IMR-90 (cell line): ENCODE results near the gene CDHR2. TPM values are rescaled to one million over a fixed set of nuclear protein-coding genes. Genes with fewer than 3 reads are reported as not detected.

Source experiments
- ATAC-seq: fragments of 200-7000 bp; cut with Tn5 transposase; 2 replicates; pipeline ENCODE4 v1.9.1; 2020; ENCODE audit warnings: low read depth, mild to moderate bottlenecking, moderate library complexity
- BruUV-seq: library from RNA; stranded (reverse); fragments of 400-500 nt; replicated peaks from 2 replicates; lab custom pipeline; 2021; lab: Mats Ljungman, UMichigan
- CTCF ChIA-PET: fragments of 300-600 bp; formaldehyde crosslinking; extraction: SDS; loops from one replicate; lab custom pipeline; 2021; ENCODE audit warnings: antibody characterized with exemption; lab: Yijun Ruan, JAX
- POLR2A ChIA-PET: fragments of 300-600 bp; sonication (Branson Sonifier 250); formaldehyde crosslinking; loops from one replicate; lab custom pipeline; 2022; ENCODE audit warnings: antibody characterized with exemption; ENCODE audit not compliant: unreplicated experiment; lab: Charles Lee
- DNase-seq: peaks from one replicate; pipeline ENCODE4 v3.0.0; 2013
- H2AFZ ChIP-seq: replicated peaks from 2 replicates; pipeline ENCODE3; 2013; ENCODE audit warnings: low read length, mild to moderate bottlenecking; ENCODE audit not compliant: poor library complexity
- H2AK5ac ChIP-seq: 2 replicates; pipeline ENCODE4 v1.6.1; 2013; ENCODE audit warnings: low read depth, low read length, inconsistent platforms
- H2AK9ac ChIP-seq: replicated peaks from 2 replicates; pipeline ENCODE3; 2013; ENCODE audit warnings: mild to moderate bottlenecking, low read depth, low read length, moderate library complexity; ENCODE audit not compliant: poor library complexity
- H2BK120ac ChIP-seq: 2 replicates; pipeline ENCODE4 v1.6.1; 2013; ENCODE audit warnings: low read depth, low read length, inconsistent platforms
- H2BK15ac ChIP-seq: 3 replicates; pipeline ENCODE4 v1.6.1; 2013; ENCODE audit warnings: low read depth, low read length, inconsistent platforms
- H2BK20ac ChIP-seq: 2 replicates; pipeline ENCODE4 v1.6.1; 2013; ENCODE audit warnings: low read depth, mild to moderate bottlenecking, inconsistent platforms, low read length, moderate library complexity
- H2BK5ac ChIP-seq: 2 replicates; pipeline ENCODE4 v1.6.1; 2013; ENCODE audit warnings: mild to moderate bottlenecking, low read depth, low read length, inconsistent platforms; ENCODE audit not compliant: poor library complexity, severe bottlenecking
- H3K14ac ChIP-seq: replicated peaks from 2 replicates; pipeline ENCODE4 v1.6.1; 2013; ENCODE audit warnings: low read depth, low read length, inconsistent platforms
- H3K18ac ChIP-seq: 2 replicates; pipeline ENCODE4 v1.6.1; 2013; ENCODE audit warnings: low read depth, low read length, control low read depth
- H3K23ac ChIP-seq: 2 replicates; pipeline ENCODE4 v1.6.1; 2013; ENCODE audit warnings: low read depth, low read length, inconsistent platforms
- H3K27ac ChIP-seq: 2 replicates; pipeline ENCODE4 v1.5.1; 2013; ENCODE audit warnings: mild to moderate bottlenecking, control low read depth, low read length; ENCODE audit not compliant: insufficient read depth
- H3K27me3 ChIP-seq: 2 replicates; pipeline ENCODE4 v1.6.1; 2013; ENCODE audit warnings: low read length; ENCODE audit not compliant: control insufficient read depth, insufficient read depth
- H3K36me3 ChIP-seq: 2 replicates; pipeline ENCODE4 v1.6.1; 2013; ENCODE audit warnings: low read length, mixed read lengths; ENCODE audit not compliant: control insufficient read depth, insufficient read depth
- H3K4ac ChIP-seq: 2 replicates; pipeline ENCODE4 v1.6.1; 2013; ENCODE audit warnings: low read depth, low read length, inconsistent platforms
- H3K4me1 ChIP-seq: 2 replicates; pipeline ENCODE4 v1.6.1; 2013; ENCODE audit warnings: low read length, mixed read lengths; ENCODE audit not compliant: control insufficient read depth, insufficient read depth
- H3K4me2 ChIP-seq: 2 replicates; pipeline ENCODE4 v1.6.1; 2013; ENCODE audit warnings: low read depth, mild to moderate bottlenecking, control low read depth, low read length, moderate library complexity
- H3K4me3 ChIP-seq: 2 replicates; pipeline ENCODE4 v1.5.1; 2013; ENCODE audit warnings: low read depth, mild to moderate bottlenecking, control low read depth, low read length, moderate library complexity; ENCODE audit not compliant: insufficient read depth
- H3K56ac ChIP-seq: 2 replicates; pipeline ENCODE4 v1.6.1; 2013; ENCODE audit warnings: low read length, inconsistent platforms; ENCODE audit not compliant: insufficient read depth; ENCODE audit errors: extremely low read depth
- H3K79me1 ChIP-seq, 2 experiments: 2 replicates each; pipeline ENCODE4 v1.6.1; 2013; ENCODE audit warnings: low read length in 2 of 2, inconsistent platforms in 1 of 2, low read depth in 1 of 2
- H3K9ac ChIP-seq: 2 replicates; pipeline ENCODE4 v1.6.1; 2013; ENCODE audit warnings: low read depth, low read length, control low read depth
- H3K9me1 ChIP-seq: 2 replicates; pipeline ENCODE4 v1.6.1; 2013; ENCODE audit warnings: low read length, inconsistent platforms; ENCODE audit not compliant: insufficient read depth
- H3K9me3 ChIP-seq: 2 replicates; pipeline ENCODE4 v1.6.1; 2013; ENCODE audit warnings: low read length; ENCODE audit not compliant: control insufficient read depth, insufficient read depth
- H4K20me1 ChIP-seq: 2 replicates; pipeline ENCODE4 v1.6.1; 2013; ENCODE audit warnings: low read length, inconsistent platforms; ENCODE audit not compliant: insufficient read depth
- H4K5ac ChIP-seq: 2 replicates; pipeline ENCODE4 v1.6.1; 2013; ENCODE audit warnings: mild to moderate bottlenecking, low read depth, low read length, control low read depth
- H4K8ac ChIP-seq, 2 experiments: 2 replicates each; pipeline ENCODE4 v1.6.1; 2013; ENCODE audit warnings: low read depth in 2 of 2, low read length in 2 of 2, control low read depth in 1 of 2, inconsistent platforms in 1 of 2
- H4K91ac ChIP-seq: 2 replicates; pipeline ENCODE4 v1.6.1; 2013; ENCODE audit warnings: low read depth, low read length, inconsistent platforms; ENCODE audit not compliant: insufficient read depth
- BHLHE40 ChIP-seq: fragments of 150-350 bp; IDR thresholded peaks from 2 replicates; pipeline ENCODE4 v1.6.1; 2016; ENCODE audit warnings: mild to moderate bottlenecking, low read depth, low read length
- CEBPB ChIP-seq: IDR thresholded peaks from 2 replicates; pipeline ENCODE4 v1.6.1; 2012; ENCODE audit warnings: low read depth, low read length, improper control_type of control experiment
- MAFK ChIP-seq: IDR thresholded peaks from 2 replicates; pipeline ENCODE4 v1.6.1; 2012; ENCODE audit warnings: low read depth, low read length, improper control_type of control experiment
- RAD21 ChIP-seq: IDR thresholded peaks from 2 replicates; pipeline ENCODE4 v1.6.1; 2012; ENCODE audit warnings: low read length, improper control_type of control experiment
- RCOR1 ChIP-seq: IDR thresholded peaks from 2 replicates; pipeline ENCODE4 v1.6.1; 2012; ENCODE audit warnings: mild to moderate bottlenecking, low read length, improper control_type of control experiment; ENCODE audit not compliant: insufficient replicate concordance
- SMC3 ChIP-seq: fragments of 150-350 bp; IDR thresholded peaks from 2 replicates; pipeline ENCODE4 v1.6.1; 2016; ENCODE audit warnings: low read depth, mild to moderate bottlenecking, antibody characterized with exemption, low read length, moderate library complexity
- WGBS, 2 experiments: methylation state at CpG; one replicate each; pipeline versions ENCODE4 v1.1.5 to v1.1.7; 2013; ENCODE audit warnings: missing lambda C conversion rate in 2 of 2; ENCODE audit not compliant: insufficient read length in 1 of 2; ENCODE audit errors: extremely low coverage in 2 of 2; 5-methylcytosine and 5-hydroxymethylcytosine counted together
- dilution Hi-C: fragments of 300-500 bp; cut with HindIII; formaldehyde crosslinking; loops from one replicate; pipeline ENCODE4 v1.14.3; 2018; ENCODE audit warnings: low sequenced_read_pairs; ENCODE audit not compliant: unreplicated experiment
- in situ Hi-C: fragments of 300-500 bp; cut with MboI; formaldehyde crosslinking; loops from 3 replicates; pipeline ENCODE4 v1.14.3; 2019; ENCODE audit warnings: low sequenced_read_pairs, inconsistent platforms, mixed read lengths
- intact Hi-C: fragments of 100-400 bp; cut with micrococcal nuclease; formaldehyde crosslinking; loops from 2 replicates; pipeline ENCODE4 v1.10.0; 2022
- polyA plus RNA-seq, 3 experiments: library from polyadenylated mRNA; depleted of rRNA; stranded (reverse); fragments of >200 nt; gene quantifications; 2 replicates each; pipeline ENCODE4 v1.2.3, GENCODE V29; 2012; ENCODE audit warnings: low replicate concordance in 1 of 3
- total RNA-seq: library from RNA; depleted of rRNA; stranded (reverse); fragments of >200 nt; gene quantifications from 2 replicates; pipeline ENCODE4 v1.2.3, GENCODE V29; 2012
- TF ChIP-seq, protein P1 (sequence below): fragments of 150-350 bp; IDR thresholded peaks from 2 replicates; pipeline ENCODE4 v1.6.1; 2017; ENCODE audit warnings: mild to moderate bottlenecking, antibody characterized with exemption, low read length, low read depth
- TF ChIP-seq, protein P2 (sequence below): conservative IDR thresholded peaks from 2 replicates; pipeline ENCODE4 v1.5.1; 2012; ENCODE audit warnings: mild to moderate bottlenecking, low read depth, low read length, improper control_type of control experiment

The CDHR2 gene
- total and polyA plus RNA-seq, 2 of the 4 experiments (the other 2 are of a cell fraction) = not detected

DNA sequence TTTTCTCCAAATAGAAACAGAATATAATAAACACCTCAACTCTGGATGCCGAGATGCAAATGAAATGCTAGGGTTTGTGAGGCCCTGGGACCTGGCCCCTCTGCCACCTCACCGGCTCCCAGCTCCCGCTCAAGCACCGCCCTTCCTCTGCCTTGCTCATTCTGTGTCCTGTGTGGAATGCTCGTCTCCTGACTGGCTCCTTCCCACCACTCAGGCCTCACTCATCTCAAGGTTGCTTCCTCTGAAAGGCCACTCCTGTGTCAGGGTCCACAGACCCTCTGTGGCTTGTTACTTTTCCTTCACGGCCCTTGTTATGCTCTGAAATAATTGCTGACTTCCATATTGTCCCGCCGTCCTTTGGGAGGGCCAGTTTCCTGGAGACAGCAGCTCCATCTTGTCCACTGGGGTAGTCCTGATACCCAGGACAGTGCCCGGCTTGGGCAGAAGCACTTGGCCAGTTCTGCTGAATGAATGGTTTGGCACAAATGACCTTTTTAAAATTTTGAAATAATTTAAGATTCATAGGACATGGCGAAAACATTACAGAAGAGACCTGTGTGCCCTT lies 27.4 kb upstream of the CDHR2 start:
- no peak overlapping the region for H4K5ac ChIP-seq
- POLR2A ChIA-PET = no interaction called here

More for the DNA sequence above, 27.4 kb upstream of the CDHR2 start:
- Histone ChIP-seq H3K36me3 (peaks cover 2% of the 10 kb centered on the region; the same call in 1 of the 2 replicates), H3K4ac (no peak overlapping the region), H3K23ac (no peak overlapping the region), H3K14ac (no peak overlapping the region), H4K8ac (no peak overlapping the region), H2BK15ac (no peak overlapping the region), H4K20me1 (no peaks in the 10 kb centered on the region), H3K4me3 (no peak overlapping the region), H2BK20ac (no peak overlapping the region), H3K18ac (no peak overlapping the region), H3K9ac (no peak overlapping the region), H3K27ac (no peak overlapping the region), H4K91ac (no peak overlapping the region), H2AK5ac (no peak overlapping the region), H3K9me3 (no peaks in the 10 kb centered on the region), H3K79me1 (no peaks in the 10 kb centered on the region), H2AFZ (peak overlapping the region; percentile 61), H3K4me2 (no peak overlapping the region), H2BK5ac (no peak overlapping the region), H3K9me1 (no peaks in the 10 kb centered on the region), H3K56ac (no peak overlapping the region), H2BK120ac (no peak overlapping the region), H3K27me3 (no peaks in the 10 kb centered on the region), H3K4me1 (no peaks in the 10 kb centered on the region), H2AK9ac (no peak overlapping the region)
- ATAC-seq (no peak), DNase-seq (no peak)
- no TSS peak for BruUV-seq
- WGBS, 2 experiments = 74% methylated on average over 3 of the region's 10 CpGs; no CpG with 5 or more reads in 1 of the 2 experiments
- intact Hi-C loops = no loop called here
- CTCF ChIA-PET = interaction anchor here (0.6 kb wide), 1 partner anchor 66 kb away, joined by 6 read pairs; no protein-coding TSS in a partner anchor
- TF ChIP-seq CEBPB (no peak), MAFK (no peak), BHLHE40 (no peak), RAD21 (no peak), RCOR1 (no peak), SMC3 (no peak)
- TF ChIP-seq, protein P1, sequence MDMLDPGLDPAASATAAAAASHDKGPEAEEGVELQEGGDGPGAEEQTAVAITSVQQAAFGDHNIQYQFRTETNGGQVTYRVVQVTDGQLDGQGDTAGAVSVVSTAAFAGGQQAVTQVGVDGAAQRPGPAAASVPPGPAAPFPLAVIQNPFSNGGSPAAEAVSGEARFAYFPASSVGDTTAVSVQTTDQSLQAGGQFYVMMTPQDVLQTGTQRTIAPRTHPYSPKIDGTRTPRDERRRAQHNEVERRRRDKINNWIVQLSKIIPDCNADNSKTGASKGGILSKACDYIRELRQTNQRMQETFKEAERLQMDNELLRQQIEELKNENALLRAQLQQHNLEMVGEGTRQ = no peak
- TF ChIP-seq, protein P2, sequence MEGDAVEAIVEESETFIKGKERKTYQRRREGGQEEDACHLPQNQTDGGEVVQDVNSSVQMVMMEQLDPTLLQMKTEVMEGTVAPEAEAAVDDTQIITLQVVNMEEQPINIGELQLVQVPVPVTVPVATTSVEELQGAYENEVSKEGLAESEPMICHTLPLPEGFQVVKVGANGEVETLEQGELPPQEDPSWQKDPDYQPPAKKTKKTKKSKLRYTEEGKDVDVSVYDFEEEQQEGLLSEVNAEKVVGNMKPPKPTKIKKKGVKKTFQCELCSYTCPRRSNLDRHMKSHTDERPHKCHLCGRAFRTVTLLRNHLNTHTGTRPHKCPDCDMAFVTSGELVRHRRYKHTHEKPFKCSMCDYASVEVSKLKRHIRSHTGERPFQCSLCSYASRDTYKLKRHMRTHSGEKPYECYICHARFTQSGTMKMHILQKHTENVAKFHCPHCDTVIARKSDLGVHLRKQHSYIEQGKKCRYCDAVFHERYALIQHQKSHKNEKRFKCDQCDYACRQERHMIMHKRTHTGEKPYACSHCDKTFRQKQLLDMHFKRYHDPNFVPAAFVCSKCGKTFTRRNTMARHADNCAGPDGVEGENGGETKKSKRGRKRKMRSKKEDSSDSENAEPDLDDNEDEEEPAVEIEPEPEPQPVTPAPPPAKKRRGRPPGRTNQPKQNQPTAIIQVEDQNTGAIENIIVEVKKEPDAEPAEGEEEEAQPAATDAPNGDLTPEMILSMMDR = no peak
- dilution Hi-C loops = no loop called here
- in situ Hi-C loops = no loop called here
